ENCODE measurements around the gene C3orf80.
"Not testable (repeated sequence)": the region's sequence is repeated elsewhere in the genome, so short reads cannot be mapped to it uniquely, and the experiment has no call there.

C3orf80 gene

DNA sequence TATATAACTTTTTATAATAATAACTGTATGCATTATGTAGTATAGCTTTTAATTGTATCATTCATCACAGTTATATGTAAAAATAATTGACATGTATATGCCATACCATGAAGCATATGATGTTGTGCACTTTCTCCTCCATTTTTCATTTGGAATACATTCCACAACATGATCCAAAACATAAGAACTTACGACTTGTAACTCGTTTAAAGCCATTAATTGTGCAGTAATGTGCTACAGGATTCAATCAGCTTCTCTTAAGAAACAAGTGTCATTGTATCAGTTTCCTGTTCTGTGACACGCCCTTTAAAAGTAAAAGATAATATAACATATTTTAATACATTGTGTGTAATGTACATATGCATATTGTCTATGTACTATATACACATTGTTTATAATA, 2.2 kb downstream of the C3orf80 start:
- Mint-ChIP-seq H3K9me3 (no peaks in the 10 kb centered on the region), H3K27me3 (peaks cover 61% of the 10 kb centered on the region), H3K4me3 (no peak overlapping the region)

GRCh38 chr3:160232014-160232413, 6.8 kb downstream of the C3orf80 start:
- peaks cover 52% of the 10 kb centered on the region for H3K27me3 Mint-ChIP-seq
- H3K4me1 Mint-ChIP-seq (ENCODE audit: low read depth) = no peaks in the 10 kb centered on the region
- H3K9me3 Mint-ChIP-seq = no peaks in the 10 kb centered on the region
- H3K4me3 Mint-ChIP-seq = no peak overlapping the region
- no peak overlapping the region for H3K27ac Mint-ChIP-seq
- no peaks in the 10 kb centered on the region for H3K36me3 Mint-ChIP-seq (ENCODE audit: low read depth)
- no peak for DNase-seq

More for the DNA sequence above, 2.2 kb downstream of the C3orf80 start:
- Mint-ChIP-seq H3K4me1 (ENCODE audit: low read depth) (peaks cover 17% of the 10 kb centered on the region), H3K36me3 (ENCODE audit: low read depth) (no peaks in the 10 kb centered on the region), H3K27ac (no peak overlapping the region)
- no peak for DNase-seq

DNA sequence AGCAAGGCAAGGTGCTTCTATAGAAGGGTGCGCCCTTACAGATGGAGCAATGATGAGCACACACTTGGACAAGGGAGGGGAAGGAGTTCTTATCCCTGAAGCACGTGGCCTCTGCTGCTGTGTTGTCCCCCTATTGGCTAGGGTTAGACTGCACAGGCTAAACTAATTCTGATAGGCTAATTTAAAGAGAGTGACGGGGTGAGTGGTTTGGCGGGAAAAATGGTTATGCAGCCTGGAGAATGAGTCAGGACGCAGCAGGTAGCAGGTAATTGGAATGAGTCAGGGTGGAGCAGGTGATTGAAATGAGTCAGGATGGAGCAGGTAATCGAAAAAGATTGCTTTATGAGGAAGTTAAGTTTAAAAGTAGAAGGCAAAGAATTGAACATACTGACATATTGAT, 15.5 kb downstream of the C3orf80 start:
- H3K36me3 Mint-ChIP-seq (ENCODE audit: low read depth); H3K4me3 Mint-ChIP-seq; H3K27ac Mint-ChIP-seq; H3K4me1 Mint-ChIP-seq (ENCODE audit: low read depth); H3K9me3 Mint-ChIP-seq; DNase-seq: not testable (repeated sequence)
- H3K27me3 Mint-ChIP-seq = peaks cover 46% of the 10 kb centered on the region

DNA sequence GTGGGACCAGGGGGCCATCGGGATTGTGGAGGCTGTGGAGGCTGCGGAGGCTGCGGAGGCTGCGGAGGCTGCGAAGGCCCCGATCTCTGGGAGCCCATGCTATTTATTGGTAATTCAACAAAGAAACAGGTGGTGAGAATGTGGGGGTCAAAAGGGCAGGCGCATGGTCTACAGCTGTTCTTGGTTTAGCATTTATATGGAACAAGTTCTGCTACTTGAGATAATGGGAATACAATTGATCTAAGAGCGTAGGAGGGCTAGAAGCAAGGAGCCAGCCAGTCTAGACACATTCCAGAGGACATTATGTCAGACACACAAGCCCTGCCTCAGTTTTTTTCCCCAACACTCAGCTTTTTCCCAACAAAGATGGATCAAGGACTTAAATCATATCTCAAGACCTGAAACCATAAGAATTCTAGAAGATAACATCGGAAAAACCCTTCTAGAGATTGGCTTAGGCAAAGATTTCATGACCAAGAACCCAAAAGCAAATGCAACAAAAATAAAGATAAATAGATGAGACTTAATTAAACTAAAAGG, 20.1 kb downstream of the C3orf80 start:
- Mint-ChIP-seq H3K9me3 (peaks cover 2% of the 10 kb centered on the region), H3K36me3 (ENCODE audit: low read depth) (no peaks in the 10 kb centered on the region), H3K4me3 (no peak overlapping the region), H3K27ac (no peak overlapping the region), H3K4me1 (ENCODE audit: low read depth) (no peaks in the 10 kb centered on the region), H3K27me3 (peaks cover 20% of the 10 kb centered on the region)
- no peak for DNase-seq

DNA sequence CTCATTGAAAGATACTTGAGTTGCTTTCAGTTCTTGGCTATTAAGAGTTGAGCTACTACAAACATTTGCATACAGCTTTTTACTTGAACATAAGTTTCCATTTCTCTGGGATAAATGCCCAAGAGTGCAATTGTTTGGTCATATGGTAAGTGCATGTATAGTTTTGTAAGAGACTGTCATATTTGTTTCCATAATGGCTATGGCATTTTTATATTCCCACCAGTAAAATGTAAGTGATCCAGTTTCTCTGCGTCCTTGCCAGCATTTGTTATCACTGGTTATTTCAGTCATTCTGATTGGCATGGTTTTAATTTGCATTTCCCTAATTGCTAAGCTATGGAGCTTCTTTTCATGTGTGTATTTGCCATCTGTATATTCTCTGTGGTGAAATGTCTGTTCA, 22.5 kb downstream of the C3orf80 start:
- Mint-ChIP-seq H3K27me3 (peaks cover 9% of the 10 kb centered on the region), H3K4me3 (no peak overlapping the region), H3K4me1 (ENCODE audit: low read depth) (no peaks in the 10 kb centered on the region), H3K36me3 (ENCODE audit: low read depth) (no peaks in the 10 kb centered on the region), H3K9me3 (peaks cover 2% of the 10 kb centered on the region), H3K27ac (no peak overlapping the region)
- no peak for DNase-seq

DNA sequence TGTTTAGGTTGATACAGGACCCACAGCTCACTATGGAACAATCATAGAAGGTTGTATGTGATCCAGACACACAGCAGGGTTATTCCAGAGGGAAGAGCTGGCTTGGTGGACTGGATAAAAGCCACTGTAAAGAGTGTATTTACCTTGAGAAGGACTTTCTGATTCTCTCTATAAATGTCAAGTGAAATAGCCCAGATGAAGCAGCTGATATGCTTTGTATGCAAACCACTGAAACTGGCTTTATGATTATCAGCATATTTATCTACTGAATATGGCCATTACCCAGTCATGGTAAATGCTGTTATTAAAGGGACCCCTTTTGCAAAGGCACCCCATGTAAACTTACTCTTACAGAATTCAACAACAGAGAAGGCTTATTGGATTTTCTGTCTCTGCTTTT, 28.1 kb downstream of the C3orf80 start:
- Mint-ChIP-seq H3K27ac (no peak overlapping the region), H3K4me1 (ENCODE audit: low read depth) (no peaks in the 10 kb centered on the region), H3K9me3 (no peaks in the 10 kb centered on the region), H3K36me3 (ENCODE audit: low read depth) (peaks cover 6% of the 10 kb centered on the region), H3K4me3 (no peak overlapping the region), H3K27me3 (peaks cover 4% of the 10 kb centered on the region)
- no peak for DNase-seq

DNA sequence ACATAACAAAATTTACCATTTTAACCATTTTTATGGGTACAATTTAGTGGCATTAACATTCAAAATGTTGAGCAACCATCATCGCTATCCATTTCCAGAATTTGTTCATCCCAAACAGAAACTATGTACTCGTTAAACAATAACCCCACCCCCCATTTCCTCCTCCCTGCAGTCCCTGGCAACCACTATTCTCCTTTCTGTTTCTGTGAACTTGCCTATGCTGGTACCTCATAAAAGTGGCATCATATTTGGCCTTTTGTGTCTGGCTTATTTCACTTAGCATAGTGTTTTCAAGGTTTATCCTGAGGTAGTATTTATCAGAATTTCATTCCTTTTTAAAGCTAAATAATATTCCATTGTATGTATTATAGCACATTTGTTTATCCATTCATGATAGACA, 32.4 kb downstream of the C3orf80 start:
- no peaks in the 10 kb centered on the region for H3K9me3 Mint-ChIP-seq
- no peaks in the 10 kb centered on the region for H3K27me3 Mint-ChIP-seq
- H3K36me3 Mint-ChIP-seq (ENCODE audit: low read depth) = peaks cover 11% of the 10 kb centered on the region
- H3K4me1 Mint-ChIP-seq (ENCODE audit: low read depth) = no peaks in the 10 kb centered on the region
- H3K4me3 Mint-ChIP-seq = no peak overlapping the region
- no peak overlapping the region for H3K27ac Mint-ChIP-seq
- DNase-seq = no peak

DNA sequence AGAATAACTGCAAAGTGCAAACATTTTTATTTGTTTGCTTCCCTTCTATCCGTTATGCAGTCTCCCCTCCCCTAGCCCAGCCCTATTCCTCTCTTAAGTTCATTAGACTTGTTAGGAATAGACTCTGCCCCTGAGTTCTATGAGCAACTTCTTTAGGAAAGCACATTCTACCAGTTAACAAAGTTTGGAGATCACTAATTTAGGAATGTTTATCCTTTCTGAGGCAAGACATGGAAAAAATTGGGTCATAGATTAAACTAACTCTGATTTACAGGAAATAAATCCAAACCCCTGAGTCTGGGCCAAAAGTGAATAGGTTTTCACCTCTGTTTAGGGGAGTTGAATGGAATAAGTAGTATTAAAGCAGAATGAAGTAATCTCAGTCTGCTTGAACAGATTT, 34.4 kb downstream of the C3orf80 start:
- Mint-ChIP-seq H3K27me3 (no peaks in the 10 kb centered on the region), H3K27ac (no peak overlapping the region), H3K4me3 (no peak overlapping the region), H3K9me3 (no peaks in the 10 kb centered on the region), H3K4me1 (ENCODE audit: low read depth) (no peaks in the 10 kb centered on the region), H3K36me3 (ENCODE audit: low read depth) (peaks cover 13% of the 10 kb centered on the region)
- DNase-seq = no peak

GRCh38 chr3:160260587-160261270, 35.5 kb downstream of the C3orf80 start:
- DNase-seq = no peak
- H3K27ac Mint-ChIP-seq = no peak overlapping the region
- H3K36me3 Mint-ChIP-seq (ENCODE audit: low read depth) = peaks cover 16% of the 10 kb centered on the region
- no peaks in the 10 kb centered on the region for H3K4me1 Mint-ChIP-seq (ENCODE audit: low read depth)
- no peaks in the 10 kb centered on the region for H3K9me3 Mint-ChIP-seq
- no peaks in the 10 kb centered on the region for H3K27me3 Mint-ChIP-seq
- no peak overlapping the region for H3K4me3 Mint-ChIP-seq

- no peaks in the 10 kb centered on the region for H3K27me3 Mint-ChIP-seq
- peaks cover 20% of the 10 kb centered on the region for H3K36me3 Mint-ChIP-seq (ENCODE audit: low read depth)
- H3K27ac Mint-ChIP-seq = no peak overlapping the region
- DNase-seq = no peak
- no peaks in the 10 kb centered on the region for H3K9me3 Mint-ChIP-seq
- H3K4me1 Mint-ChIP-seq (ENCODE audit: low read depth) = no peaks in the 10 kb centered on the region
- no peak overlapping the region for H3K4me3 Mint-ChIP-seq
Measured at GRCh38 chr3:160265088-160265487, 39.9 kb downstream of the C3orf80 start.
